C4-2B (cell line): ENCODE results near the gene YWHAE.
"Not testable (repeated sequence)": the region's sequence is repeated elsewhere in the genome, so short reads cannot be mapped to it uniquely, and the experiment has no call there.

Experiments
- H3K27ac ChIP-seq: fragments of 450-650 bp; 2 replicates; pipeline ENCODE4 v1.5.1; 2017
- ZFX ChIP-seq: fragments of 450-650 bp; IDR thresholded peaks from 2 replicates; pipeline ENCODE4 v1.6.1; 2017
- TF ChIP-seq, protein P1 (sequence below): fragments of 450-650 bp; conservative IDR thresholded peaks from 2 replicates; pipeline ENCODE4 v1.5.1; 2017; ENCODE audit warnings: mild to moderate bottlenecking

Gene YWHAE

DNA sequence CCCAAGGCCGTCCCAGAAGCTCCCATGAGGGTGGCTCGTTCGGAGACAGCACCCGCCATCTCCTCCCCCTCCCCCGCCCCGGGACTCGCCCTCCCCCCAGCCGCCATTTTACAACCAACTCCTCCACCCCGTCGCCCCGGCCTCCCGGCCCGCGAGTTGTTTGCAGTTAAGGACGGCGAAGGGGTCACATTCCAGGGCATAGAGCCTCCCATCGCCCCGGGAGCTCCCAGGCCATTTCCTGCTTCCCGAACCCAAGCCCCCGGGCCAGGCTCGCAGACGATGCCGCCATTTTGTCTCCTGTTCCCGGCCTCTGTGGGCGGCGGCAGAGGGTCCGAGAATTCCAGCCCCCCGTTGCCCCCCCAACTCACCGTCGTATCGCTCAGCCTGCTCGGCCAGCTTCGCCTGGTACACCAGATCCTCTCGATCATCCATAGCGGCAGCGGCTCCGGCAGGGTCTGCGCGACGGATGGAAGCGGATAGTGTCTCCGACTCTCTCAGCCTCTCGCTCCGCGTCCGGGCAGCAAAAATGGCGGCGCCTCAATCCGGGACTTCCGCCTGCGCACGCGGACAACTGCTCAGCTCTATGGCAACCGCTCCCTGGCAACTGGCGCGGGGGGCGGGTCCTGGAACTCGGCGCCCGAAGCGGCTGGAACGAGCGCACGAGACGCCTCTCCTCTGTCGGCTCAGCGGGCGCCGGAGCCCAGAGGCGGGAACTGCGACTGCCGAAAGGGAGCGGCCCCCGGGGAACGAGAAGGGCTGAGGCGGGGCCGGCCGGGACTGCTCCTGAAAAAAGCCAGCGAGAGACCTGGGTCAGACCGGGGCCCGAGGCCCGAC lies at the start of gene YWHAE:
TSS of gene YWHAE (minus strand) at position 544 of the 834 bp plus-strand sequence. CDS start at position 432, 112 bp downstream.
- peak within 1 kb of the TSS; percentile 96 for H3K27ac ChIP-seq
- TF ChIP-seq ZFX, result no peak
- TF ChIP-seq, protein P1, sequence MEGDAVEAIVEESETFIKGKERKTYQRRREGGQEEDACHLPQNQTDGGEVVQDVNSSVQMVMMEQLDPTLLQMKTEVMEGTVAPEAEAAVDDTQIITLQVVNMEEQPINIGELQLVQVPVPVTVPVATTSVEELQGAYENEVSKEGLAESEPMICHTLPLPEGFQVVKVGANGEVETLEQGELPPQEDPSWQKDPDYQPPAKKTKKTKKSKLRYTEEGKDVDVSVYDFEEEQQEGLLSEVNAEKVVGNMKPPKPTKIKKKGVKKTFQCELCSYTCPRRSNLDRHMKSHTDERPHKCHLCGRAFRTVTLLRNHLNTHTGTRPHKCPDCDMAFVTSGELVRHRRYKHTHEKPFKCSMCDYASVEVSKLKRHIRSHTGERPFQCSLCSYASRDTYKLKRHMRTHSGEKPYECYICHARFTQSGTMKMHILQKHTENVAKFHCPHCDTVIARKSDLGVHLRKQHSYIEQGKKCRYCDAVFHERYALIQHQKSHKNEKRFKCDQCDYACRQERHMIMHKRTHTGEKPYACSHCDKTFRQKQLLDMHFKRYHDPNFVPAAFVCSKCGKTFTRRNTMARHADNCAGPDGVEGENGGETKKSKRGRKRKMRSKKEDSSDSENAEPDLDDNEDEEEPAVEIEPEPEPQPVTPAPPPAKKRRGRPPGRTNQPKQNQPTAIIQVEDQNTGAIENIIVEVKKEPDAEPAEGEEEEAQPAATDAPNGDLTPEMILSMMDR, result no peak

DNA sequence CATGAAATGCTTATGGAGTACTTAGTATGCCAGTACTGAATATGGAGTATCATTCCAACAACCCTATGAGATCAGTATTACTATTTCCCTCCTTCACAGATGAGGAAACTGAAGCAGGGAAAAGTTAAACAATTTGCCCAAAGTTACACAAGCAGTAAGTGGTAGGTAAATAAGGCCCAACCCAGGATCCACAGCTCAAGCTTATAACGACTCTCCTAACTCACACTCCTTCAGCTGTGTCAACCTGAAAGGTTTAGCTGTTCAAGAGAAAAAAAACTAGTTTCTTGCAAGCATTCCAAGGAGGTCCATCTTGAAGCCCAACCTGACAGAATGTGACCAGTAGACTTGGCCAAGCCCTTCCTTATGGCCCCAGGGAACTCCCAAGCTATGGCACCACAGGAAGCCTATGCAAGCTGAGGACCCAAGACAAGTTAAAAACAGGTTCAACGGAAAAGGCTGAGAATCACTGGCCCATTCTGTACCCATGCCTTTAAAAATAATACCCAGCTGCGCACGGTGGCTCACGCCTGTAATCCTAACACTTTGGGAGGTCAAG lies 49.5 kb upstream of the YWHAE start:
- H3K27ac ChIP-seq, result no peak overlapping the region
- no peak for TF ChIP-seq ZFX
- TF ChIP-seq, protein P1, result no peak

DNA sequence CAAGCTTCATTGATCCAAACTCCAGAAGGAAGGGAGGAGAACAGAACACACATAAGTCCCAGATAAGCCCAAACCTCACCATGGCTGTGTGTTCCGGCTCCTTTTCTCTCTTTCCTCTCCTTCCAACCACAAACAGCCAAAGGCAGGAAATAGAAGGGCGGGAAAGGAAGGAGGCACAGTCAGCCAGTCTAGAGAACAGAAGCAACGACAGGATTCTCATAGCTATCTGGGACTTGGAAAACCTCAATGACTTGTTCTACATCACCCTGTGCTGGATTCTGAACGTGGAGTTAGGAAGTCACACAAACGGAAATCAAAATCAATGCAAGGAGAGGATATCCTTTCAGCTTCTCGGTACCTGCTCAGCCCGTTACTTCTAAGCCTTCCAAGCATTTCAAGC lies 47.0 kb upstream of the YWHAE start:
- TF ChIP-seq, protein P1, result no peak
- TF ChIP-seq ZFX, result no peak
- H3K27ac ChIP-seq, result no peak overlapping the region

DNA sequence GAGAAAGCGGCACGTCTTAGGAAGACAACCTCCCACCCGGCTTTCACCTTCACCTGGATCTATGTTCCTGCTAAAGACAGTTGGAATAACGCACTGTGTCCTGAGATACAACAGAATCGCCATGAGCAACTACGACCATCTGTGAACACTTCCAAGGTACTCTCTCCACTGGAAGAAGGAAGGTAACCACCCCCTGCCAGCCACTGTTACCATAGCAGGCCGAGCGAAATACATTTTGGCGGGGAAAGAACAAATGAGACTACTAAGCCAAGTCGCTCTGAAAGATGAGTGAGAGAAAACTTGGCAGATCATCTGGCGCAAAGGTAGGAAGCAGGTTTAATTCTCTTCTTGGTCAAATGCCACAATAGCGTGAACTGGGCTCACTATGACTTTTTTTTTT lies 46.2 kb upstream of the YWHAE start:
- TF ChIP-seq ZFX, result no peak
- TF ChIP-seq, protein P1, result no peak
- no peak overlapping the region for H3K27ac ChIP-seq

DNA sequence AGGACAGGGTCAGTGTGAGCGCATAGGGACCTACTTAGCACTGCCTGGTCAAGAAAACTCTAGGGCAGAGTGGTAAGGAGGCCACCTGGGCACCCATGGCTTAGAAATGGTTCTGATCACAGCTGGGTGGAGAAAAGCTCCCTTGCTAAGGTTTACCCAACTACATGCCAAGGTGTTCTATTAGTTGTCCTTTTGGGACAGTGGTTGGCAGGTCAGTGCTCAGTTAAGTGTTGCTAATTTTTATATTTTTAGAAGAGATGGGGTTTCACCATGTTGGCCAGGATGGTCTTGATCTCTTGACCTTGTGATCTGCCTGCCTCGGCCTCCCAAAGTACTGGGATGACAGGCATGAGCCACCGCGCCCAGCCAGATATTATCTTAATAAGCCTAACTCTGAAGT lies 45.7 kb upstream of the YWHAE start:
- not testable (repeated sequence) for H3K27ac ChIP-seq

DNA sequence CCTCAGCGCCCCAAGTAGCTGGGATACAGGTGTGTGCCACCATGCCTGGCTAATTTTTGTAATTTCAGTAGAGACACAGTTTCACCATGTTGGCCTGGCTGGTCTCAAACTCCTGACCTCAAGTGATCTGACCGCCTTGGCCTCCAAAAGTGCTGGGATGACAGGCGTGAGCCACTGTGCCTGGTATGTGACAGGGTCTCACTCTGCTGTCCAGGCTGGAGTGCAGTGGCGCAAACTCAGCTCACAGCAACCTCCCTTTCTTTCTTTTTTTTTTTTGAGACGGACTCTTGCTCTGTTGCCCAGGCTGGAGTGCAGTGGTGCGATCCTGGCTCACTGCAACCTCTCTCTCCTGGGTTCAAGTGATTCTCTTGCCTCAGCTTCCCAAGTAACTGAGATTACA lies 42.7 kb upstream of the YWHAE start:
- H3K27ac ChIP-seq, result not testable (repeated sequence)

DNA sequence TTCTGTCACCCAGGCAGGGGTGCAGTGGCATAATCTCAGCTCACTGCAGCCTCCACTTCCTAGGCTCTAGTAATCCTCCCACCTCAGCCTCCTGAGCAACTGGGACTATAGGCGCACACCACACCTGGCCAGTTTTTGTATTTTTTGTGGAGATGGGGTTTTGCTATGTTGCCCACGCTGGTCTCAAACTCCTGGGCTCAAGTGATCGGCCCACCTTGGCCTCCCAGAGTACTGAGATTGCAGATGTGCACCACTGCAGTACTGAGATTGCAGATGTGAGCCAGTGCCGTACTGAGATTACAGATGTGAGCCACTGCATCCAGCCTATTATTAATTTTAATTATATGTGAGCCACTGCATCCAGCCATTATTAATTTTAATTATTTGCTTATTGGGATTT lies 42.2 kb upstream of the YWHAE start:
- no peak for TF ChIP-seq ZFX
- TF ChIP-seq, protein P1, result no peak
- no peak overlapping the region for H3K27ac ChIP-seq

DNA sequence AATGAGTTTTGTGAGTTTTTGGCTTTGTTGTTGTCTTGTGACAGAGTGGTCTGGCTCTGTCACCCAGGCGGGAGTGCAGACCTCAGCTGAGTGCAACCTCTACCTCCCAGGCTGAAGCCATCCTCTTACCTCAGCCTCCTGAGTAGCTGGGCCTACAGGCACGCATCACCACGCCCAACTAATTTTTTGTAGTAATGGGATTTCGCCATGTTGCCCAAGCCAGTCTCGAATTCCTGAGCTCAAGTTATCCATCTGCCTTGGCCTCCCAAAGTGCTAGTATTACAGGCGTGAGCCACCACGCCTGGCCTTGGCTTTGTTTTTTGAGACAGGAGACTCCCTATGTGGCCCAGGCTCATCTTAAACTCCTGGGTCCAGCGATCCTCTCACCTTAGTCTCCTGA lies 40.9 kb upstream of the YWHAE start:
- TF ChIP-seq, protein P1, result no peak
- no peak for TF ChIP-seq ZFX

More for the DNA sequence above, 40.9 kb upstream of the YWHAE start:
- H3K27ac ChIP-seq, result no peak overlapping the region
